HepG2 (cell line): ENCODE data around the gene HSPA1L. TPM values are rescaled to one million over a fixed set of nuclear protein-coding genes. Genes with fewer than 3 reads are reported as not detected.

Experiments used
- ARHGAP35 ChIP-seq: sonication (generic); formaldehyde crosslinking; IDR thresholded peaks from 2 replicates; pipeline ENCODE4 v1.9.0; 2022; ENCODE audit warnings: mild to moderate bottlenecking, inconsistent platforms, moderate library complexity, missing genetic modification reagents, borderline replicate concordance
- CENPT ChIP-seq: sonication (generic); formaldehyde crosslinking; IDR thresholded peaks from 2 replicates; pipeline ENCODE4 v1.8.0; 2022; ENCODE audit warnings: low read depth, mild to moderate bottlenecking, moderate library complexity, missing genetic modification reagents
- CHD2 ChIP-seq: IDR thresholded peaks from 2 replicates; pipeline ENCODE4 v1.6.1; 2011; ENCODE audit warnings: low read depth, low read length, improper control_type of control experiment
- DNMT3B ChIP-seq: conservative IDR thresholded peaks from 2 replicates; pipeline ENCODE4 v1.6.1; 2016; ENCODE audit warnings: missing biosample characterization, control low read depth
- DR1 ChIP-seq: sonication (generic); formaldehyde crosslinking; IDR thresholded peaks from 2 replicates; pipeline ENCODE4 v1.8.0; 2021; ENCODE audit warnings: mild to moderate bottlenecking, missing genetic modification reagents, inconsistent platforms
- E2F1 ChIP-seq: sonication (generic); formaldehyde crosslinking; IDR thresholded peaks from 2 replicates; pipeline ENCODE4 v1.5.0; 2020; ENCODE audit warnings: missing genetic modification reagents
- FOSL1 ChIP-seq: sonication (generic); formaldehyde crosslinking; IDR thresholded peaks from 2 replicates; pipeline ENCODE4 v1.9.0; 2021; ENCODE audit warnings: missing genetic modification reagents, borderline replicate concordance
- GATAD1 ChIP-seq: IDR thresholded peaks from 2 replicates; pipeline ENCODE4 v1.6.1; 2016; ENCODE audit warnings: missing genetic modification reagents, missing compliant biosample characterization
- GLI4 ChIP-seq: sonication (generic); formaldehyde crosslinking; IDR thresholded peaks from 2 replicates; pipeline ENCODE4 v1.5.1; 2020; ENCODE audit warnings: missing genetic modification reagents, mild to moderate bottlenecking, moderate library complexity, borderline replicate concordance
- KLF6 ChIP-seq: IDR thresholded peaks from 2 replicates; pipeline ENCODE4 v1.8.0; 2016; ENCODE audit warnings: missing biosample characterization, missing genetic modification reagents
- KLF9 ChIP-seq: IDR thresholded peaks from 2 replicates; pipeline ENCODE4 v1.6.1; 2016; ENCODE audit warnings: low read depth
- MXD3 ChIP-seq: IDR thresholded peaks from 2 replicates; pipeline ENCODE4 v1.6.1; 2016; ENCODE audit warnings: mild to moderate bottlenecking, missing biosample characterization, missing genetic modification reagents
- PCBP1 ChIP-seq: fragments of 200-400 bp; formaldehyde crosslinking; IDR thresholded peaks from 2 replicates; pipeline ENCODE4 v1.6.1; 2017; ENCODE audit warnings: mild to moderate bottlenecking, low read depth, low read length, borderline replicate concordance
- RFXANK ChIP-seq: IDR thresholded peaks from 2 replicates; pipeline ENCODE4 v1.6.1; 2016
- TRIM24 ChIP-seq: sonication (generic); formaldehyde crosslinking; IDR thresholded peaks from 2 replicates; pipeline ENCODE4 v1.8.0; 2022; ENCODE audit warnings: mild to moderate bottlenecking, missing genetic modification reagents
- ZBTB26 ChIP-seq: IDR thresholded peaks from 2 replicates; pipeline ENCODE4 v1.6.1; 2016; ENCODE audit warnings: missing compliant biosample characterization, missing genetic modification reagents, borderline replicate concordance
- ZNF121 ChIP-seq: sonication (generic); formaldehyde crosslinking; IDR thresholded peaks from 2 replicates; pipeline ENCODE4 v1.5.0; 2020; ENCODE audit warnings: mild to moderate bottlenecking, missing genetic modification reagents
- ZNF326 ChIP-seq: sonication (generic); formaldehyde crosslinking; IDR thresholded peaks from 2 replicates; pipeline ENCODE4 v1.4.0; 2020; ENCODE audit warnings: missing genetic modification reagents, borderline replicate concordance
- ZNF484 ChIP-seq: sonication (generic); formaldehyde crosslinking; IDR thresholded peaks from 2 replicates; pipeline ENCODE4 v1.5.1; 2020; ENCODE audit warnings: mild to moderate bottlenecking, low read depth, missing genetic modification reagents, borderline replicate concordance
- ZNF543 ChIP-seq: sonication (generic); formaldehyde crosslinking; IDR thresholded peaks from 2 replicates; pipeline ENCODE4 v1.4.0; 2020; ENCODE audit warnings: mild to moderate bottlenecking, missing genetic modification reagents
- ZNF607 ChIP-seq: sonication (generic); formaldehyde crosslinking; IDR thresholded peaks from 2 replicates; pipeline ENCODE4 v1.5.1; 2020; ENCODE audit warnings: missing genetic modification reagents, mild to moderate bottlenecking, borderline replicate concordance
- ZNF891 ChIP-seq: sonication (generic); formaldehyde crosslinking; IDR thresholded peaks from 2 replicates; pipeline ENCODE4 v1.5.0; 2020; ENCODE audit warnings: mild to moderate bottlenecking, missing genetic modification reagents
- polyA plus RNA-seq, 8 experiments: library from polyadenylated mRNA; depleted of rRNA in 3 of 8; stranded (reverse) in 7 of 8; unstranded in 1 of 8; fragments of >200 nt; fragmentation: Illumina TruSeq in 4 of 8; extraction: Trizol in 4 of 8; gene quantifications; 2 replicates each; pipeline versions ENCODE4 v1.2.1 to v1.2.3, GENCODE V29; 2011 to 2016; ENCODE audit warnings: low read depth in 4 of 8, missing spikeins in 1 of 8, mixed read lengths in 1 of 8; ENCODE audit not compliant: insufficient read depth in 1 of 8
- total RNA-seq, 5 experiments: library from RNA; depleted of rRNA; stranded (reverse); fragments of >200 nt; fragmentation: Illumina TruSeq; extraction: Trizol; gene quantifications; 2 replicates each; pipeline ENCODE4 v1.2.3, GENCODE V29; 2016; ENCODE audit warnings: low read depth in 1 of 5
- TF ChIP-seq, protein P1 (sequence below): sonication (generic); formaldehyde crosslinking; IDR thresholded peaks from 2 replicates; pipeline ENCODE4 v1.4.0; 2020; ENCODE audit warnings: missing genetic modification reagents
- TF ChIP-seq, protein P2 (sequence below): sonication (generic); formaldehyde crosslinking; conservative IDR thresholded peaks from 2 replicates; pipeline ENCODE4 v1.4.0; 2020; ENCODE audit warnings: missing genetic modification reagents

The HSPA1L gene
- total and polyA plus RNA-seq, 2 of the 13 experiments (the other 11 are each of a cell fraction or from before 2014, with no cell fraction given), result 0.55 to 1.0 TPM

GRCh38 chr6:31806470-31807272 lies 8.4 kb downstream of the HSPA1L start, which contains the start of gene LSM2 (continued):
- TF ChIP-seq FOSL1 (CRISPR knock-in tag), result no peak
- TF ChIP-seq ARHGAP35 (CRISPR knock-in tag), result peak; percentile 84; the same call in 1 of the 2 replicates
- TF ChIP-seq CHD2, result no peak
- no peak; the same call in 1 of the 2 replicates for TF ChIP-seq CENPT (CRISPR knock-in tag)
- peak; percentile 62; the same call in 1 of the 2 replicates for TF ChIP-seq ZBTB26 (CRISPR knock-in tag)
- TF ChIP-seq RFXANK (CRISPR knock-in tag), result peak; percentile 89; the same call in 1 of the 2 replicates
- TF ChIP-seq ZNF543 (CRISPR knock-in tag), result peak; percentile 75; the same call in 1 of the 2 replicates
- TF ChIP-seq ZNF121 (CRISPR knock-in tag), result no peak
- TF ChIP-seq PCBP1, result no peak
- no peak for TF ChIP-seq ZNF326 (CRISPR knock-in tag)
- TF ChIP-seq KLF6 (CRISPR knock-in tag), result no peak; the same call in none of the 2 replicates
- TF ChIP-seq MXD3 (CRISPR knock-in tag), result peak; percentile 97
- TF ChIP-seq E2F1 (CRISPR knock-in tag), result peak; percentile 85
- no peak for TF ChIP-seq TRIM24 (CRISPR knock-in tag)
- TF ChIP-seq ZNF484 (CRISPR knock-in tag), result peak; percentile 54; the same call in 1 of the 2 replicates
- no peak for TF ChIP-seq GLI4
- peak; percentile 93 for TF ChIP-seq ZNF891 (CRISPR knock-in tag)
- TF ChIP-seq DNMT3B (CRISPR knock-in tag), result 0 out of 2 replicates have a peak, but pooled peaks have one; percentile 21
- no peak for TF ChIP-seq KLF9
- TF ChIP-seq, protein P1, sequence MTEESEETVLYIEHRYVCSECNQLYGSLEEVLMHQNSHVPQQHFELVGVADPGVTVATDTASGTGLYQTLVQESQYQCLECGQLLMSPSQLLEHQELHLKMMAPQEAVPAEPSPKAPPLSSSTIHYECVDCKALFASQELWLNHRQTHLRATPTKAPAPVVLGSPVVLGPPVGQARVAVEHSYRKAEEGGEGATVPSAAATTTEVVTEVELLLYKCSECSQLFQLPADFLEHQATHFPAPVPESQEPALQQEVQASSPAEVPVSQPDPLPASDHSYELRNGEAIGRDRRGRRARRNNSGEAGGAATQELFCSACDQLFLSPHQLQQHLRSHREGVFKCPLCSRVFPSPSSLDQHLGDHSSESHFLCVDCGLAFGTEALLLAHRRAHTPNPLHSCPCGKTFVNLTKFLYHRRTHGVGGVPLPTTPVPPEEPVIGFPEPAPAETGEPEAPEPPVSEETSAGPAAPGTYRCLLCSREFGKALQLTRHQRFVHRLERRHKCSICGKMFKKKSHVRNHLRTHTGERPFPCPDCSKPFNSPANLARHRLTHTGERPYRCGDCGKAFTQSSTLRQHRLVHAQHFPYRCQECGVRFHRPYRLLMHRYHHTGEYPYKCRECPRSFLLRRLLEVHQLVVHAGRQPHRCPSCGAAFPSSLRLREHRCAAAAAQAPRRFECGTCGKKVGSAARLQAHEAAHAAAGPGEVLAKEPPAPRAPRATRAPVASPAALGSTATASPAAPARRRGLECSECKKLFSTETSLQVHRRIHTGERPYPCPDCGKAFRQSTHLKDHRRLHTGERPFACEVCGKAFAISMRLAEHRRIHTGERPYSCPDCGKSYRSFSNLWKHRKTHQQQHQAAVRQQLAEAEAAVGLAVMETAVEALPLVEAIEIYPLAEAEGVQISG (CRISPR knock-in tag), result peak; percentile 90
- TF ChIP-seq, protein P2, sequence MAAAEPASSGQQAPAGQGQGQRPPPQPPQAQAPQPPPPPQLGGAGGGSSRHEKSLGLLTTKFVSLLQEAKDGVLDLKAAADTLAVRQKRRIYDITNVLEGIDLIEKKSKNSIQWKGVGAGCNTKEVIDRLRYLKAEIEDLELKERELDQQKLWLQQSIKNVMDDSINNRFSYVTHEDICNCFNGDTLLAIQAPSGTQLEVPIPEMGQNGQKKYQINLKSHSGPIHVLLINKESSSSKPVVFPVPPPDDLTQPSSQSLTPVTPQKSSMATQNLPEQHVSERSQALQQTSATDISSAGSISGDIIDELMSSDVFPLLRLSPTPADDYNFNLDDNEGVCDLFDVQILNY (CRISPR knock-in tag), result no peak; the same call in 1 of the 2 replicates
- peak; percentile 95 for TF ChIP-seq DR1 (CRISPR knock-in tag)
- TF ChIP-seq GATAD1 (CRISPR knock-in tag), result peak; percentile 97
- peak; percentile 78; the same call in 1 of the 2 replicates for TF ChIP-seq ZNF607
